Measurements from ENCODE around the gene PRR5L. TPM values are rescaled to one million over a fixed set of nuclear protein-coding genes. Genes with fewer than 3 reads are reported as not detected.

The PRR5L gene
- total RNA-seq, 1 donor from 2014 or later = 122 TPM

- no peak overlapping the region for H3K4me3 Mint-ChIP-seq (ENCODE audit: unreplicated experiment)
- peaks cover 47% of the 10 kb centered on the region for H3K4me1 Mint-ChIP-seq (ENCODE audit: unreplicated experiment)
- H3K27me3 Mint-ChIP-seq (ENCODE audit: unreplicated experiment) = peaks cover 6% of the 10 kb centered on the region
Measured at GRCh38 chr11:36365907-36366306, 69.8 kb downstream of the PRR5L start.

DNA sequence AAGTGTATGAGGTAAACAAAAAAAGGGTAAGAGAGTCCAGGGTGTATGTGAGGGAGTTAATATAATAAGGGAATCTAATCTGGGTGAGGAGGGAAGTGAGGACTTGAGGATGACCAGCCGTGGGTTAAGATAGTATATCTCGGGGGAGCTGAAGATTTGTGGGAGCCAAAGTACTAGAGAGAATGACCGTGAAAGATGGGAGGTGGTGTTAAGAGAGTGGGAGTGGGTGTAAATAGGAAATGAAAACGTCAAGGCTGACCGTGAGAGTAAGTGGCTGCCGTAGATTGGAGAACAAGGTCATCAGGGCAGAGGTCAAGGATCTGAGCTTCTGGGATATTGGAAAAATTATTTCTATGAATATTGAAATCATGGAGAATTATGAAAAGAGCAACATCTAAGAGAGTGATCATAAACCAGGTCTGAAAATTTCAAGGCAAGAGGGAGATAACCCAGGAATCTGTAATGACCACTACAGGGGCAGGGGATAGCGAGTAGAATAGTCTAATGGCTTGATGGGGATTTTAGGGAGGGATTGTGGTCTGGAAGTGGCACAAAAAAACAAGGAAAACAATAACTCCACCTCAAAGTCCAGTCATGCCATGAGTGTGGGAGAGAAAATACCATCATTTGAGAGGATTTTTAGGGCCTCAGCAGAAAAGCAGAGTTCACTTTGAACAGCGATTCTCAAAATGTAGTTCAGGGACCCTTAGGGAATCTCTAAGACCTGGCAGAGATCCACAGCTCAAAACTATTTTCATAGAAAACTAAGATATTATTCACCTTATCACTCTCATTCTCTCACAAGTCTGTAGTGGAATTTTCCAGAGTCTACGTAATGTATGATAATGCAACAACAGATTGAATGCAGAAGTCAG is 72.0 kb downstream of the PRR5L start:
- no peaks in the 10 kb centered on the region for H3K36me3 Mint-ChIP-seq (ENCODE audit: low read depth, unreplicated experiment)
- H3K27me3 Mint-ChIP-seq (ENCODE audit: unreplicated experiment) = peaks cover 2% of the 10 kb centered on the region
- no peak overlapping the region for H3K4me3 Mint-ChIP-seq (ENCODE audit: unreplicated experiment)
- TF ChIP-seq, protein P1, sequence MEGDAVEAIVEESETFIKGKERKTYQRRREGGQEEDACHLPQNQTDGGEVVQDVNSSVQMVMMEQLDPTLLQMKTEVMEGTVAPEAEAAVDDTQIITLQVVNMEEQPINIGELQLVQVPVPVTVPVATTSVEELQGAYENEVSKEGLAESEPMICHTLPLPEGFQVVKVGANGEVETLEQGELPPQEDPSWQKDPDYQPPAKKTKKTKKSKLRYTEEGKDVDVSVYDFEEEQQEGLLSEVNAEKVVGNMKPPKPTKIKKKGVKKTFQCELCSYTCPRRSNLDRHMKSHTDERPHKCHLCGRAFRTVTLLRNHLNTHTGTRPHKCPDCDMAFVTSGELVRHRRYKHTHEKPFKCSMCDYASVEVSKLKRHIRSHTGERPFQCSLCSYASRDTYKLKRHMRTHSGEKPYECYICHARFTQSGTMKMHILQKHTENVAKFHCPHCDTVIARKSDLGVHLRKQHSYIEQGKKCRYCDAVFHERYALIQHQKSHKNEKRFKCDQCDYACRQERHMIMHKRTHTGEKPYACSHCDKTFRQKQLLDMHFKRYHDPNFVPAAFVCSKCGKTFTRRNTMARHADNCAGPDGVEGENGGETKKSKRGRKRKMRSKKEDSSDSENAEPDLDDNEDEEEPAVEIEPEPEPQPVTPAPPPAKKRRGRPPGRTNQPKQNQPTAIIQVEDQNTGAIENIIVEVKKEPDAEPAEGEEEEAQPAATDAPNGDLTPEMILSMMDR (IDR thresholded peaks at IDR 0.05; ENCODE audit: unreplicated experiment) = no peak
- no peak for DNase-seq (ENCODE audit: low spot score)
- H3K27ac Mint-ChIP-seq (ENCODE audit: unreplicated experiment) = no peak overlapping the region
- H3K4me1 Mint-ChIP-seq (ENCODE audit: unreplicated experiment) = peaks cover 38% of the 10 kb centered on the region
- no peaks in the 10 kb centered on the region for H3K9me3 Mint-ChIP-seq (ENCODE audit: unreplicated experiment)

More at GRCh38 chr11:36365907-36366306, 69.8 kb downstream of the PRR5L start:
- TF ChIP-seq, protein P1 (IDR thresholded peaks at IDR 0.05; ENCODE audit: unreplicated experiment) = no peak
- H3K27ac Mint-ChIP-seq (ENCODE audit: unreplicated experiment) = no peak overlapping the region
- DNase-seq (ENCODE audit: low spot score) = no peak
- H3K36me3 Mint-ChIP-seq (ENCODE audit: low read depth, unreplicated experiment) = no peaks in the 10 kb centered on the region
- H3K9me3 Mint-ChIP-seq (ENCODE audit: unreplicated experiment) = no peaks in the 10 kb centered on the region

- Mint-ChIP-seq H3K36me3 (ENCODE audit: low read depth, unreplicated experiment) (no peaks in the 10 kb centered on the region), H3K9me3 (ENCODE audit: unreplicated experiment) (no peaks in the 10 kb centered on the region), H3K27ac (ENCODE audit: unreplicated experiment) (no peak overlapping the region), H3K4me1 (ENCODE audit: unreplicated experiment) (peaks cover 31% of the 10 kb centered on the region), H3K4me3 (ENCODE audit: unreplicated experiment) (no peak overlapping the region), H3K27me3 (ENCODE audit: unreplicated experiment) (peaks cover 11% of the 10 kb centered on the region)
- no peak for DNase-seq (ENCODE audit: low spot score)
- TF ChIP-seq, protein P1 (IDR thresholded peaks at IDR 0.05; ENCODE audit: unreplicated experiment) = no peak
Measured at GRCh38 chr11:36371181-36371580, 75.1 kb downstream of the PRR5L start.

DNA sequence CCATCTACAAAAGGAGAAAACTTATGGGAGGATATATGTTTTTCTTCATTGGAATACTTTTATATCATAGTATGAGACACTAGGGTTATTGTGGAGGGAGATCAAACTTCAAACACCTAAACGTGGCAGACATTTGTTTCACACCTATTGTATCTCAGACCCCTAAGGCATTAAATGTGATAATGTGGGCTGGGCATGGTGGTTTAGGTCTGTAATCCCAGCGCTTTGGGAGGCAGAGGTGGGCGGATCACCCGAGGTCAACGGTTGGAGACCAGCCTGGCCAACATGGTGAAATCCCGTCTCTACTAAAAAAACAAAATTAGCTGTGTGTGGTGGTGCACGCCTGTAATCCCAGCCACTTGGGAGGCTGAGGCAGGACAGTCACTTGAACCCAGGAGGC is 75.5 kb downstream of the PRR5L start:
- Mint-ChIP-seq H3K27ac (ENCODE audit: unreplicated experiment) (no peak overlapping the region), H3K4me1 (ENCODE audit: unreplicated experiment) (peaks cover 30% of the 10 kb centered on the region), H3K36me3 (ENCODE audit: low read depth, unreplicated experiment) (no peaks in the 10 kb centered on the region), H3K4me3 (ENCODE audit: unreplicated experiment) (no peak overlapping the region), H3K27me3 (ENCODE audit: unreplicated experiment) (peaks cover 11% of the 10 kb centered on the region), H3K9me3 (ENCODE audit: unreplicated experiment) (no peaks in the 10 kb centered on the region)
- TF ChIP-seq, protein P1 (IDR thresholded peaks at IDR 0.05; ENCODE audit: unreplicated experiment) = no peak
- DNase-seq (ENCODE audit: low spot score) = no peak

GRCh38 chr11:36372101-36372771 is 76.1 kb downstream of the PRR5L start:
- Mint-ChIP-seq H3K4me3 (ENCODE audit: unreplicated experiment) (no peak overlapping the region), H3K9me3 (ENCODE audit: unreplicated experiment) (no peaks in the 10 kb centered on the region), H3K4me1 (ENCODE audit: unreplicated experiment) (peaks cover 30% of the 10 kb centered on the region), H3K27ac (ENCODE audit: unreplicated experiment) (no peak overlapping the region), H3K36me3 (ENCODE audit: low read depth, unreplicated experiment) (no peaks in the 10 kb centered on the region), H3K27me3 (ENCODE audit: unreplicated experiment) (peaks cover 13% of the 10 kb centered on the region)
- TF ChIP-seq, protein P1 (IDR thresholded peaks at IDR 0.05; ENCODE audit: unreplicated experiment) = no peak
- no peak for DNase-seq (ENCODE audit: low spot score)
